Measurements from ENCODE around the gene FIGN.

DNA sequence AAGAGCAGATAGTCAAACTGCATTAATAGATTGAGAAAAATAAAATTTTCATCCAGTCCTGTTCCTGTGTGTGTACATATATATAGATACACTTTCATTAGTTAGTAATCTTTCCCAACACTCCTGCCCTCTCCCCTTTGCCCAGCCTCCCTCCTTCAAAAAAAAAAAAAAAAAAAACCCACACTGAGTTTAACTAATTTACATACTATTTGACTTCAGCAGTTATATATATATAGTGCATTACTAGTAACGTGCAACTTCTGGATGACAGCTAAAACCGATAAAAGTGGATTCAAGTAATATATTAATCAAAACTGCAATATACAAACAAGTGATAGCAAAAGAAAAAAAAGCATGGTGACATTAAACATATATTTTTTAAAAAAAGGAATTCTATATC, 1.4 kb downstream of the FIGN start:
- TF ChIP-seq, protein P1, sequence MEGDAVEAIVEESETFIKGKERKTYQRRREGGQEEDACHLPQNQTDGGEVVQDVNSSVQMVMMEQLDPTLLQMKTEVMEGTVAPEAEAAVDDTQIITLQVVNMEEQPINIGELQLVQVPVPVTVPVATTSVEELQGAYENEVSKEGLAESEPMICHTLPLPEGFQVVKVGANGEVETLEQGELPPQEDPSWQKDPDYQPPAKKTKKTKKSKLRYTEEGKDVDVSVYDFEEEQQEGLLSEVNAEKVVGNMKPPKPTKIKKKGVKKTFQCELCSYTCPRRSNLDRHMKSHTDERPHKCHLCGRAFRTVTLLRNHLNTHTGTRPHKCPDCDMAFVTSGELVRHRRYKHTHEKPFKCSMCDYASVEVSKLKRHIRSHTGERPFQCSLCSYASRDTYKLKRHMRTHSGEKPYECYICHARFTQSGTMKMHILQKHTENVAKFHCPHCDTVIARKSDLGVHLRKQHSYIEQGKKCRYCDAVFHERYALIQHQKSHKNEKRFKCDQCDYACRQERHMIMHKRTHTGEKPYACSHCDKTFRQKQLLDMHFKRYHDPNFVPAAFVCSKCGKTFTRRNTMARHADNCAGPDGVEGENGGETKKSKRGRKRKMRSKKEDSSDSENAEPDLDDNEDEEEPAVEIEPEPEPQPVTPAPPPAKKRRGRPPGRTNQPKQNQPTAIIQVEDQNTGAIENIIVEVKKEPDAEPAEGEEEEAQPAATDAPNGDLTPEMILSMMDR (IDR thresholded peaks at IDR 0.05; ENCODE audit: borderline replicate concordance, extremely low read depth, low read length, poor library complexity, severe bottlenecking) = no peak
- no peak for TF ChIP-seq EZH2 (IDR thresholded peaks at IDR 0.05; ENCODE audit: borderline replicate concordance, low read depth, low read length, severe bottlenecking)

All from DND-41 (cell line).